Caco-2 (cell line): ENCODE results near the gene MAVS. TPM values are rescaled to one million over a fixed set of nuclear protein-coding genes. Genes with fewer than 3 reads are reported as not detected.
A peak's percentile ranks its signal among the peaks of the same experiment; 100 is the strongest.

Source experiments
- Bru-seq: library from RNA; stranded (reverse); fragments of 400-500 nt; gene quantifications from one replicate; lab custom pipeline; 2021; lab: Mats Ljungman, UMichigan
- BruChase-seq, 2 experiments: library from RNA; stranded (reverse); fragments of 400-500 nt; gene quantifications; one replicate each; lab custom pipeline; 2021; lab: Mats Ljungman, UMichigan
- BruUV-seq: library from RNA; stranded (reverse); fragments of 400-500 nt; replicated peaks from 2 replicates; lab custom pipeline; 2021; lab: Mats Ljungman, UMichigan
- CTCF ChIA-PET: fragments of 300-600 bp; sonication (Branson Sonifier 250); formaldehyde crosslinking; loops from one replicate; lab custom pipeline; 2022; ENCODE audit warnings: antibody characterized with exemption; lab: Charles Lee
- POLR2A ChIA-PET: fragments of 300-600 bp; sonication (Branson Sonifier 250); formaldehyde crosslinking; loops from one replicate; lab custom pipeline; 2022; ENCODE audit warnings: antibody characterized with exemption; lab: Charles Lee
- DNase-seq, 2 experiments: peaks; one replicate each; pipeline versions ENCODE4 v3.0.0 to v3.0.0-alpha.2; 2020 to 2022
- H3K27me3 ChIP-seq: replicated peaks from 2 replicates; pipeline ENCODE4 v1.6.0; 2011; ENCODE audit warnings: low read length; ENCODE audit not compliant: control insufficient read depth, insufficient read depth
- H3K36me3 ChIP-seq: 2 replicates; pipeline ENCODE4 v1.5.1; 2011; ENCODE audit warnings: low read length; ENCODE audit not compliant: control insufficient read depth, insufficient read depth
- H3K4me1 ChIP-seq: fragments of 250-450 bp; sonication (Bioruptor Pico); 2 replicates; pipeline ENCODE4 v1.5.1; 2020; ENCODE audit warnings: mild to moderate bottlenecking
- H3K4me3 ChIP-seq: 2 replicates; pipeline ENCODE4 v1.5.1; 2011; ENCODE audit warnings: low read depth, mild to moderate bottlenecking, control low read depth, low read length
- H3K9me3 ChIP-seq: fragments of 250-450 bp; sonication (Bioruptor Pico); 2 replicates; pipeline ENCODE4 v1.5.1; 2020; ENCODE audit warnings: mild to moderate bottlenecking, moderate library complexity
- H3K27ac Mint-ChIP-seq: one replicate; pipeline ENCODE4 v1.8.0; 2022; ENCODE audit warnings: mixed read lengths; ENCODE audit not compliant: unreplicated experiment
- H3K27me3 Mint-ChIP-seq: one replicate; pipeline ENCODE4 v1.8.0; 2022; ENCODE audit warnings: mixed read lengths; ENCODE audit not compliant: insufficient read depth, unreplicated experiment
- H3K36me3 Mint-ChIP-seq: one replicate; pipeline ENCODE4 v1.8.0; 2022; ENCODE audit warnings: mild to moderate bottlenecking, mixed read lengths; ENCODE audit not compliant: insufficient read depth, unreplicated experiment
- H3K4me1 Mint-ChIP-seq: one replicate; pipeline ENCODE4 v1.8.0; 2022; ENCODE audit warnings: low read depth, mixed read lengths; ENCODE audit not compliant: unreplicated experiment
- H3K4me3 Mint-ChIP-seq: one replicate; pipeline ENCODE4 v1.8.0; 2022; ENCODE audit warnings: mild to moderate bottlenecking, moderate library complexity, mixed read lengths; ENCODE audit not compliant: unreplicated experiment
- H3K9me3 Mint-ChIP-seq: one replicate; pipeline ENCODE4 v1.8.0; 2022; ENCODE audit warnings: mixed read lengths; ENCODE audit not compliant: unreplicated experiment
- intact Hi-C: fragments of 100-400 bp; cut with micrococcal nuclease; formaldehyde crosslinking; loops from one replicate; pipeline ENCODE4 v1.10.0; 2022; ENCODE audit not compliant: unreplicated experiment
- long read RNA-seq: library from polyadenylated mRNA; stranded (forward); transcript quantifications from one replicate; pipeline ENCODE4 v2.0.0, GENCODE V29; 2022
- total RNA-seq: library from RNA; stranded (reverse); gene quantifications from 2 replicates; pipeline ENCODE4 v1.2.3, GENCODE V29; 2022
- TF ChIP-seq, protein P1 (sequence below), 2 experiments: fragments of 200-600 bp in 1 of 2; IDR thresholded peaks; 1 replicate in 1 of 2; 2 replicates in 1 of 2; pipeline versions ENCODE4 v1.5.1 to v1.8.0; 2011 to 2022; ENCODE audit warnings: antibody characterized with exemption in 1 of 2, control low read depth in 1 of 2, inconsistent platforms in 1 of 2, low read depth in 1 of 2, low read length in 1 of 2, mild to moderate bottlenecking in 1 of 2, moderate library complexity in 1 of 2; ENCODE audit not compliant: insufficient read depth in 1 of 2, severe bottlenecking in 1 of 2, unreplicated experiment in 1 of 2

The MAVS gene
- 49.3 and 56.4 TPM in 2 replicates for total RNA-seq
- percentile 81 among the genes with signal in this experiment for Bru-seq, nascent RNA
- percentile 91 among the genes with signal in this experiment for BruChase-seq, experiment 1, labeled RNA remaining after a 2-hour chase
- BruChase-seq, experiment 2, labeled RNA remaining after a 6-hour chase = percentile 96 among the genes with signal in this experiment
- long read RNA-seq, full-length matches to known transcripts = 28 of 65 reads
- long read RNA-seq, partial matches to known transcripts = 29 of 65 reads
- long read RNA-seq, other reads (novel, unspliced or antisense) = 8 of 65 reads

DNA sequence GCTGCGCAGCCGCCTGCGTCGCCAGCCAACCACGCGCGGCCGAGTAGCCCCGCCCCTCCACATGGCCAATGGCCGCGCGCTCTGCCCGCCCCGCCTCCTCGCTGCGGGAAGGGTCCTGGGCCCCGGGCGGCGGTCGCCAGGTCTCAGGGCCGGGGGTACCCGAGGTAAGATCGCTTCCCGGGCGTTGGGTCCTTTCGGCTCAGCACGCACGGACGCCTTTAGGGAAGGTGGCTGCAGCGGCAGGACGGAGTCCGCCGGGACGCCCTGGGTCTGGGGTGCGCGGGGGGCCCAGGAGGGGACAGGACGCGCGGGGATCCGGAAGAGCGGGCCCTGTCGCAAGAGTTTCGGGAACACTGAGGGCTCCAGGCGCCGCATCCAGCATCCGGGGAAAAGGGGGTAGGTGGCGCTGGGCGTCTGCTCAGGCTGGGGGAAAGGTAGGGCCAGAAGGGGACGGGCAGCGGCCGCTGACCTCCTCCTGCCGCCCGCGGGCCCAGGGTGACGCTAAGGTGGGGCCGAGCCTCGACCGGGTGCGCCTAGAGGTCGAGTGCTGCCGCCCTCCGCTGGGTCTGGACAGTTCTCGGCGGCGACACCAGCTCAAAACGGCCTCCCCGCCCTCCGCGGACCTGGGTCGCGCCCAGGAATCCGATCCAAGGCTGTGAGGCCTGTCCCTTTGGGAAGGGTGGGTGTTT is at the start of gene MAVS:
TSS of gene MAVS (plus strand) at position 95 of the 689 bp plus-strand sequence. CDS start 7,791 bp downstream, outside the sequence.
- ChIA-PET CTCF (interaction anchor here (0.8 to 1.0 kb wide), 2 partner anchors 61 to 245 kb away, joined by 6 to 8 read pairs; partner anchors contain the start of gene CENPB), POLR2A (interaction anchor here (1.0 kb wide), 1 partner anchor 26 kb away, joined by 4 read pairs; the partner anchor contains the start of gene AP5S1)
- peaks cover 12% of the 10 kb centered on the region for H3K4me1 ChIP-seq
- TF ChIP-seq, protein P1, sequence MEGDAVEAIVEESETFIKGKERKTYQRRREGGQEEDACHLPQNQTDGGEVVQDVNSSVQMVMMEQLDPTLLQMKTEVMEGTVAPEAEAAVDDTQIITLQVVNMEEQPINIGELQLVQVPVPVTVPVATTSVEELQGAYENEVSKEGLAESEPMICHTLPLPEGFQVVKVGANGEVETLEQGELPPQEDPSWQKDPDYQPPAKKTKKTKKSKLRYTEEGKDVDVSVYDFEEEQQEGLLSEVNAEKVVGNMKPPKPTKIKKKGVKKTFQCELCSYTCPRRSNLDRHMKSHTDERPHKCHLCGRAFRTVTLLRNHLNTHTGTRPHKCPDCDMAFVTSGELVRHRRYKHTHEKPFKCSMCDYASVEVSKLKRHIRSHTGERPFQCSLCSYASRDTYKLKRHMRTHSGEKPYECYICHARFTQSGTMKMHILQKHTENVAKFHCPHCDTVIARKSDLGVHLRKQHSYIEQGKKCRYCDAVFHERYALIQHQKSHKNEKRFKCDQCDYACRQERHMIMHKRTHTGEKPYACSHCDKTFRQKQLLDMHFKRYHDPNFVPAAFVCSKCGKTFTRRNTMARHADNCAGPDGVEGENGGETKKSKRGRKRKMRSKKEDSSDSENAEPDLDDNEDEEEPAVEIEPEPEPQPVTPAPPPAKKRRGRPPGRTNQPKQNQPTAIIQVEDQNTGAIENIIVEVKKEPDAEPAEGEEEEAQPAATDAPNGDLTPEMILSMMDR (IDR thresholded peaks at IDR 0.05; ENCODE audit: insufficient read depth in 1 of 2, low read depth in 1 of 2, low read length in 1 of 2, severe bottlenecking in 1 of 2, unreplicated experiment in 1 of 2) = no peak
- BruUV-seq = no TSS peak
- intact Hi-C loops = loop anchor here (1.0 to 2.0 kb wide), 2 partner anchors 7 to 26 kb away; partner anchors contain the start of gene AP5S1
- H3K27ac Mint-ChIP-seq = peak within 1 kb of the TSS; percentile 94
- peak within 1 kb of the TSS; percentile 92 for H3K4me3 Mint-ChIP-seq
- DNase-seq = peak; percentile 90 to 95
- peak within 1 kb of the TSS; percentile 57 for H3K4me3 ChIP-seq
- peaks cover 10% of the 10 kb centered on the region for H3K4me1 Mint-ChIP-seq
- H3K36me3 Mint-ChIP-seq = peaks cover 29% of the 10 kb centered on the region
- no peaks in the 10 kb centered on the region for H3K36me3 ChIP-seq
- no peaks in the 10 kb centered on the region for H3K9me3 Mint-ChIP-seq
- no peaks in the 10 kb centered on the region for H3K27me3 ChIP-seq
- H3K9me3 ChIP-seq = no peaks in the 10 kb centered on the region
- no peaks in the 10 kb centered on the region for H3K27me3 Mint-ChIP-seq

DNA sequence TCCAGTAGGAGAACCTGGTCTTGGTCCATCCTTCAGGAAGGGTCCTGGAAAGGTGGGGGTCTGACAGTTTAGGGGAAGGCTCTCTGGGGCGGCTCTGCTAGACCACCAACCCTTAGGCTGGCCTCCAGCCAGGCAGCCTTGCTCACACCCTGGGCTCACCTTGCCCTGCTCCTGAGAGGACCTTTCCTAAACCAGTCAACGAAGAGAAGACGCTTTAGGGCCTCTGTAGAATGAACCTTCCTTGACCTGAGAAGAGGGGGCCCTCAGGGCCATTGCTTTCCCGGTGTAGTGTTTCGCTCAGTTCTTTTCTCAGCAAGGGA is 49.4 kb upstream of the MAVS start:
- H3K4me1 Mint-ChIP-seq = peaks cover 25% of the 10 kb centered on the region
- Histone ChIP-seq H3K4me1 (peaks cover 36% of the 10 kb centered on the region), H3K9me3 (no peaks in the 10 kb centered on the region), H3K4me3 (peak overlapping the region; percentile 69), H3K27me3 (no peaks in the 10 kb centered on the region), H3K36me3 (peaks cover 7% of the 10 kb centered on the region)
- DNase-seq = no peak
- TF ChIP-seq, protein P1 (IDR thresholded peaks at IDR 0.05; ENCODE audit: insufficient read depth in 1 of 2, low read depth in 1 of 2, low read length in 1 of 2, severe bottlenecking in 1 of 2, unreplicated experiment in 1 of 2) = no peak
- BruUV-seq = no TSS peak
- H3K4me3 Mint-ChIP-seq = peak overlapping the region; percentile 84
- H3K27ac Mint-ChIP-seq = peak overlapping the region; percentile 19
- intact Hi-C loops = no loop called here
- ChIA-PET CTCF (interaction anchor here (1.9 kb wide), 1 partner anchor 22 kb away, joined by 18 read pairs; no protein-coding TSS in a partner anchor), POLR2A (no interaction called here)
- no peaks in the 10 kb centered on the region for H3K9me3 Mint-ChIP-seq
- H3K36me3 Mint-ChIP-seq = peaks cover 21% of the 10 kb centered on the region
- H3K27me3 Mint-ChIP-seq = no peaks in the 10 kb centered on the region

DNA sequence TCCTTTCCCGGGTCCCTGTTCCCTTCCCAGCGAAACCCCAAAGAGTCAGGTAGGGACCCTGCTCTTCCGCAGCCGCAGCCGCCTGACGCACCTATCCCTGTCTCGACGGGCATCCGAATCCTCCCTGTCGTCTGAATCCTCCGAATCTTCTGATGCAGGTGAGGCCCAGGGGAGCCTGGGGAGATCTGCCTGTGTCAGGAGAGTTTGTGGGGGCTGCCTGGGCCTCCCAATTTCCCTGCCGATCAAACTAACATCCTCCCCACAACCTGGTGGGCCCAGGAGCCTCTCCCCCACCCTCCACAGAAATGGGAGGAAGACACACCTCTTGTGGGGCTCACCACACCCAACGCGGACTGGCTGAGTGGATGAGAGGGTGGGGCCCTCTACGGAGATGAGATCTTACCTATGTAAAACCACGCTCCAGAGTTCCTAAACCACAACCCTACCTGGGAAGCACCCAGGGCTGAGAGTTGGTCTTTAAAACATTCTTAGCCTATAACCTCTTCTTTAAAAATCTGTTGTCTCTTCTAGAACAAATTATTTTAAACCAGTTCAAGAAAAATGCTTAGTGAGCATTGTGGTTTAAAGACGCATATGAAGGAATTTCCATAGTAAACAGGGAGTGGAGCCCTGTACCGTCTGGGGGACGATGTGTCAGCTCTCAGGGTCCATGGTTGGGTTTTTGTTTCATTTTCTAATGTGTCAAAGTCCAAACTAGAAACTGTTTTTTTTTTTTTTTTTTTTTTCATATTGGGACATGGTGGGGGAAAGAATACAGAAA is 48.9 kb upstream of the MAVS start:
- Histone ChIP-seq H3K36me3 (peaks cover 7% of the 10 kb centered on the region), H3K27me3 (no peaks in the 10 kb centered on the region), H3K9me3 (no peaks in the 10 kb centered on the region), H3K4me1 (peaks cover 36% of the 10 kb centered on the region), H3K4me3 (no peak overlapping the region; the same call in 1 of the 2 replicates)
- intact Hi-C loops = no loop called here
- H3K4me1 Mint-ChIP-seq = peaks cover 25% of the 10 kb centered on the region
- no peaks in the 10 kb centered on the region for H3K9me3 Mint-ChIP-seq
- no TSS peak for BruUV-seq
- TF ChIP-seq, protein P1 (IDR thresholded peaks at IDR 0.05; ENCODE audit: insufficient read depth in 1 of 2, low read depth in 1 of 2, low read length in 1 of 2, severe bottlenecking in 1 of 2, unreplicated experiment in 1 of 2) = no peak
- ChIA-PET CTCF (interaction anchor here (0.7 kb wide), 1 partner anchor 21 kb away, joined by 7 read pairs; no protein-coding TSS in a partner anchor), POLR2A (no interaction called here)
- peak overlapping the region; percentile 74 for H3K27ac Mint-ChIP-seq
- H3K27me3 Mint-ChIP-seq = no peaks in the 10 kb centered on the region
- H3K36me3 Mint-ChIP-seq = peaks cover 27% of the 10 kb centered on the region
- peak overlapping the region; percentile 84 for H3K4me3 Mint-ChIP-seq
- DNase-seq = no peak
